ENCODE data around the gene SLC3A2.
"Not testable (repeated sequence)": the region's sequence is repeated elsewhere in the genome, so short reads cannot be mapped to it uniquely, and the experiment has no call there.

The SLC3A2 gene

DNA sequence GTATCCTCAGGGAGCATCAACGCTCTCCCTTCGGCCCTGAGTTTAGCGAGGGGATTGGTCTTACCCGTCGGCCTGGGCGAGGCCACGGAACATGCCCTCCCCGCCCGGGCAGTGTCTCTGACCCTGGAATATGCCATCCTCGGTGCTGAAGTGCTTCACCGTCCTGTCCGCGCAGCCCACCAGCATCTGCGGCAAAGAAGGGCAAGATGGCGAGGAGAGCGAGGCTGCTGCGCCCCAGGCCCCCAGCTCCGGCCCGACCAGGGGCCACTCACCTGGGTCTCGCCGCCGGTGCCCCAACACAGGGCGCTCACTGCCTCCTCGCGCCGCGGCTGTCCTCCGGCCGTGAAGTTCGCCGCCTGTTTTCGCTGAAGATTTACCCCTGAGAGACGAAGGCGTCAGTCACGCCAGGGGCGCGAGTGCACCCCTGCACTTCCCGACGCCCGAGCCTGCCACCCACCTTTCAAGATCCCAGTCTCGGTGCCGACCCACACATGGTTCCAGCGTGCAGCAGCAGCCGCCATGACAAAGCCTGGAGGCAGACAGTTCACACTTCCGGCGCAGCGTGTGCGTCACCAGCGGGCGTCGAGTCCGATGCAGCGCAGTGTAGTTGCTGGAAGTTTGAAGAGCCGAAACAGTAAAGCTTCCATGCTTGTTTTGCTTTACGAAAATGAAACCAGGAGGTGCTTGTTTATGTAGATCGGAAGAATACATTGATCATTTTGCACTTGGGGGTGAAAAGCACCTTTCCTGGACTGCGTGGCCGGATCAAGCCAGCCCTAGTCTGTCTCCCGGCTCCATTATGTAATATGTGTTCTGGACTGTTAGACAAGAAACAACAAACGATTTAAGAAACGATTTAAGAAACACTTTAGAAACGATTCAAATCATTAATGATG is 41.4 kb upstream of the SLC3A2 start, which contains the start of gene WDR74:
WDR74 (minus strand) TSS at position 541 of the 896 bp plus-strand sequence; CDS start at position 521, 20 bp downstream.
- DNase-seq (ENCODE audit: low read depth), result peak; percentile 75
- H3K4me3 ChIP-seq (ENCODE audit: low read length), result peak within 1 kb of the TSS; percentile 93
- TF ChIP-seq, protein P1, sequence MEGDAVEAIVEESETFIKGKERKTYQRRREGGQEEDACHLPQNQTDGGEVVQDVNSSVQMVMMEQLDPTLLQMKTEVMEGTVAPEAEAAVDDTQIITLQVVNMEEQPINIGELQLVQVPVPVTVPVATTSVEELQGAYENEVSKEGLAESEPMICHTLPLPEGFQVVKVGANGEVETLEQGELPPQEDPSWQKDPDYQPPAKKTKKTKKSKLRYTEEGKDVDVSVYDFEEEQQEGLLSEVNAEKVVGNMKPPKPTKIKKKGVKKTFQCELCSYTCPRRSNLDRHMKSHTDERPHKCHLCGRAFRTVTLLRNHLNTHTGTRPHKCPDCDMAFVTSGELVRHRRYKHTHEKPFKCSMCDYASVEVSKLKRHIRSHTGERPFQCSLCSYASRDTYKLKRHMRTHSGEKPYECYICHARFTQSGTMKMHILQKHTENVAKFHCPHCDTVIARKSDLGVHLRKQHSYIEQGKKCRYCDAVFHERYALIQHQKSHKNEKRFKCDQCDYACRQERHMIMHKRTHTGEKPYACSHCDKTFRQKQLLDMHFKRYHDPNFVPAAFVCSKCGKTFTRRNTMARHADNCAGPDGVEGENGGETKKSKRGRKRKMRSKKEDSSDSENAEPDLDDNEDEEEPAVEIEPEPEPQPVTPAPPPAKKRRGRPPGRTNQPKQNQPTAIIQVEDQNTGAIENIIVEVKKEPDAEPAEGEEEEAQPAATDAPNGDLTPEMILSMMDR (conservative IDR thresholded peaks at IDR 0.05; ENCODE audit: low read depth, low read length), result no peak

DNA sequence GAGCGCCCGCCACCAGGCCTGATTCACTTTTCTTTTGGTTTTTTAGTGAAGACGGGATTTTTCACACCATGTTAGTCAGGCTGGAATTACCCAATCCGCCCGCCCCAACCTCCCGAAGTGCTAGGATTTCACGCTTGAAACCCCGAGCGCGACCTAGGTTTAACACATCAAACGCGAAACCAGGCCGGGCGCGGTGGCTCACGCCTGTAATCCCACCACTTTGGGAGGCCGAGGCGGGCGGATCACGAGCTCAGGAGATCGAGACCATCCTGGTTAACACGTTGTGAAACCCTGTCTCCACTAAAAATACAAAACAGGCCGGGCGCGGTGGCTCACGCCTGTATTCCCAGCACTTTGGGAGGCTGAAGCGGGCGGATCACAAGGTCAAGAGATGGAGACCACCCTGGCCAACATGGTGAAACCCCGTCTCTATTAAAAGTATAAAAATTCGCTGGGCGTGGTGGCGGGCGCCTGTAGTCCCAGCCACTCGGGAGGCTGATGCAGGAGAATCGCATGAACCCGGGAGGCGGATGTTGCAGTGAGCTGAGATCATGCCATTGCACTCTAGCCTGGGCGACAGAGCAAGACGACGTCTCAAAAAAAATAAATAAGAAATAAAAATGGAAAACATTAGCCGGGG is 39.9 kb upstream of the SLC3A2 start:
- H3K4me3 ChIP-seq (ENCODE audit: low read length), result peak overlapping the region; percentile 93

DNA sequence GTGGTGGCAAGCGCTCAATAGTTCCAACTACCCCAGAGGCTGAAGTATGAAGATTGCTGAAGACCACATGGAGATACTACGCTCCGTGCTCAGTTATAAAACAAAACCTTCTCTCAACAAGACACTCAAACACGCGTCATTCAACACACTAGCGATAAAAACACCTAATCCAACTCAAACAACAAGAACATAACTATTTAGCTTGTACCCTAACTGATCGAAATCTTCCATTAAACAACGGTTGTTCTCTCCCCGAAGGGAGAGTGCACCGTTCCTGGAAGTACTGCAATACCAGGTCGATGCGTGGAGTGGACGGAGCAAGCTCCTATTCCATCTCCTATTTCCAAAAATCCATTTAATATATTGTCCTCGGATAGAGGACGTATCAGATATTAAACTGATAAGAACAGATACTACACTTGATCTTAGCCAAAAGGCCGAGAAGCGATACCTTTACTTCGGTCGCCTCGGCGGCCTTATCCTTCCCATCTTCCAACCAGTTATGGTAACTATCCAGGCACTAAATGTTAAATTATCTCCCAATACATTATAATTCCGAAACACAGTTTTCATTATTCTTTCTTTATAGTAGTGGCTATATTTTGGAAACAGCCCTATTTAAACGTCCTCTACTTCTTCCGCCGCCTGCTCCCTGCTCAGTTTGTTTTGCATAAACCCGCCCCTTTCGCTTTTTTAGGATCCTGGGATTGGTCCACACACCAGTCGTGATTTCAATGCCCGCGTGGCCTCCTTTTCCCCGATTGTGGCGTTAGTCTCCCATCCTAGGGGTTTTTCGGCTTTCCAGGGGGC is 39.1 kb upstream of the SLC3A2 start:
- TF ChIP-seq, protein P1 (conservative IDR thresholded peaks at IDR 0.05; ENCODE audit: low read depth, low read length), result no peak
- peak overlapping the region; percentile 50 for H3K4me3 ChIP-seq (ENCODE audit: low read length)
- peak; percentile 98 for DNase-seq (ENCODE audit: low read depth)

More for the DNA sequence above, 39.9 kb upstream of the SLC3A2 start:
- DNase-seq (ENCODE audit: low read depth), result not testable (repeated sequence)

DNA sequence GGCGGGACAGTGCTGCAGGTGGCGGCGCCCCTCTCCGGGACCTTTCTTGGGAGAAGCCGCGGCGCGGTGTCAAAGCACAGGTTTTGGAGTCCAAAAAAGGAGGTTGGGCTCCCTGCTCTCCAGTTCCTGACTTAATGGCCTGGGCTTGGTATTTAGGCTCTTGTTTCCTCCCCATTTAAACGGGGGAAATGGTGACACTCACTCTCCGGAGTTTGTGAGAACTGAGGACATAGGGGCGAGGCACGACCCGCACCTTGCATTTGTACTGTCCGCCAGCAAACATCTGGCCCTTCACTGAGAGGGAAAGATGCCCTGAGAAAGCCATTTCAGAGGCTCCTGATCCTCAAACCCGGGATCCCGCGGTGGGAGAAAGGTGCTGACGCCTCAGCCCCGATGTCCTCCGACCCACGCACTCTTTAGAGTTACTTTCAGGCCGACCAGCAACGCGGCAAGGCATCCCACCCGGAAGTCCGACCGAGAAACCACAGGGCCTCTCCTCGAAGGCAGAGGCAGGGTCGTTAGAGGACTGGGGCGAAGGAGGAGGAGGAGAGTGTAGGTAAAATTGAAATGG is 38.4 kb upstream of the SLC3A2 start:
- H3K4me3 ChIP-seq (ENCODE audit: low read length), result peak overlapping the region; percentile 50
- no peak for DNase-seq (ENCODE audit: low read depth)
- TF ChIP-seq, protein P1 (conservative IDR thresholded peaks at IDR 0.05; ENCODE audit: low read depth, low read length), result no peak

DNA sequence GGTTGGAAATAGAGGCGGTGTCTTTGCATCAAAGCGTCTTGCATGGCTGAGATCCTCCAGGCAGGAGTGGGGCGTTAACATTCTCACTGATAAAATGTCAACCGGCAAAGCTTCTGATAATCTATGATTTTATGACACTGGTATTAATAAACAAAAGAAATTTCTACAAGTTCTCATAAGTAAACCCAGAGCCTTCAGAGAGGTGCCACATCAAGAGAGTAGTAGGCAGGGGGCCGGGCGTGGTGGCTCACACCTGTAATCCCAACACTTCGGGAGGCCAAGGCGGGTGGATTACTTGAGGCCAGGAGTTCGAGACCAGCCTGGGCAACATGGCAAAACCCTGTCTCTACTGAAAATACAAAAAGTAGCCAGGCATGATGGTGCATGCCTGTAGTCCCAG is 37.8 kb upstream of the SLC3A2 start:
- H3K4me3 ChIP-seq (ENCODE audit: low read length), result peak overlapping the region; percentile 50
- DNase-seq (ENCODE audit: low read depth), result not testable (repeated sequence)

DNA sequence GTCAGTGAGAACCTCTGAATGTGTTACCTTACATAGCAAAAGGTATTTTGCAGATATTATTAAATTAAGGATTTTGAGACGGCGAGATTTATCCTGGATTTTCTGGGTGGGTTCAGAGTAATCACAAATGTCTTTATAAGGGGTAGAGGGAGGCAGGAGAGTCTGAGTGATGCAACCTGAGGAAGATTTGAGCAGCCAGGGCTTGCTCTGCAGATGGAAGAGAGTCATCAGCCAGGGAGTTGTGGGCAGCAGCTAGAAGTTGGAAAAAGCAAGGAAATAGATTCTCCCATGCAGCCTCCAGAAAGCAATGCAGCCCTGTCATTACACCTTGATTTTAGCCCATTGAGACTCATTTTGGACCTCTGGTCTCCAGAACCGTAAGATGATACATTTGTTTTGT is 37.2 kb upstream of the SLC3A2 start:
- TF ChIP-seq, protein P1 (conservative IDR thresholded peaks at IDR 0.05; ENCODE audit: low read depth, low read length), result no peak
- DNase-seq (ENCODE audit: low read depth), result no peak

DNA sequence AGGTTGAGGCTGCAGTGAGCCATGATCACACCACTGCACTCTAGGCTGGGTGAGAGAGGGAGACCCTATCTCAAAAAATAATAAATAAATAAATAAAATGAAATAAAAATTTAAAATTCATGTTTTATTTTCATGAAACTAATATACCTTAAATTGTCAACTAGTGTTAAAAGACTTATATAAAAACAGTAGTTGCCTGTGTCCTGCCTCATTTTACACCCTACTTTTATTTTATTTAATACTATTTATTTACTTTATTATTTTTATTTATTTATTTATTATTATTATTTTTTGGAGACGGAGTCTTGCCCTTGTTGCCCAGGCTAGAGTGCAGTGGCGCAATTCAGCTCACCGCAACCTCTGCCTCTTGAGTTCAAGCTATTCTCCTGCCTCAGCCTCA is 36.5 kb upstream of the SLC3A2 start:
- TF ChIP-seq, protein P1 (conservative IDR thresholded peaks at IDR 0.05; ENCODE audit: low read depth, low read length), result no peak
- no peak for DNase-seq (ENCODE audit: low read depth)
- H3K4me3 ChIP-seq (ENCODE audit: low read length), result no peak overlapping the region

More for the DNA sequence above, 37.2 kb upstream of the SLC3A2 start:
- no peak overlapping the region for H3K4me3 ChIP-seq (ENCODE audit: low read length)
